SK-N-MC (cell line): ENCODE results near the gene CYB5R3.
A peak's percentile ranks its signal among the peaks of the same experiment; 100 is the strongest.

Experiments
- DNase-seq: peaks from one replicate; pipeline ENCODE4 v3.0.0-alpha.2; 2011; ENCODE audit warnings: low read depth, low spot score
- H3K27ac ChIP-seq: fragments of 200-600 bp; sonication (generic); 2 replicates; pipeline ENCODE4 v1.5.1; 2016; ENCODE audit warnings: mixed run types
- H3K36me3 ChIP-seq: fragments of 200-600 bp; sonication (generic); 2 replicates; pipeline ENCODE4 v1.6.1; 2017; ENCODE audit warnings: antibody characterized with exemption, low read length, mixed read lengths; ENCODE audit not compliant: insufficient read depth
- H3K4me3 ChIP-seq: fragments of 200-600 bp; sonication (generic); 2 replicates; pipeline ENCODE4 v1.5.1; 2016
- H3K9ac ChIP-seq: fragments of 200-600 bp; sonication (generic); 2 replicates; pipeline ENCODE4 v1.8.0; 2017; ENCODE audit warnings: mixed run types, mixed read lengths; ENCODE audit not compliant: insufficient read length
- H3K9me3 ChIP-seq: fragments of 200-600 bp; sonication (generic); 2 replicates; pipeline ENCODE4 v1.6.1; 2017; ENCODE audit warnings: low read depth, mild to moderate bottlenecking, antibody characterized with exemption, low read length, moderate library complexity, mixed read lengths
- EZH2 ChIP-seq: fragments of 200-600 bp; sonication (generic); IDR thresholded peaks from one replicate; pipeline ENCODE4 v1.6.1; 2017; ENCODE audit warnings: antibody characterized with exemption
- FOXP2 ChIP-seq: optimal IDR thresholded peaks from 2 replicates; pipeline ENCODE3; 2011; ENCODE audit warnings: mild to moderate bottlenecking, moderate library complexity; ENCODE audit not compliant: insufficient read depth; ENCODE audit errors: extremely low read length, control extremely low read depth
- POLR2AphosphoS5 ChIP-seq: IDR thresholded peaks from 2 replicates; pipeline ENCODE4 v1.6.1; 2012; ENCODE audit warnings: mild to moderate bottlenecking, low read depth, low read length, borderline replicate concordance

CYB5R3 gene

GRCh38 chr22:42630901-42631602, 18.1 kb downstream of the CYB5R3 start:
- no peak for DNase-seq
- TF ChIP-seq FOXP2 (no peak), EZH2 (no peak), POLR2AphosphoS5 (no peak)
- Histone ChIP-seq H3K27ac (no peak overlapping the region), H3K9me3 (no peaks in the 10 kb centered on the region), H3K4me3 (no peak overlapping the region), H3K36me3 (peaks cover 39% of the 10 kb centered on the region; the same call in 1 of the 2 replicates), H3K9ac (no peak overlapping the region)

GRCh38 chr22:42630211-42630610, 19.0 kb downstream of the CYB5R3 start:
- TF ChIP-seq EZH2: no peak
- TF ChIP-seq POLR2AphosphoS5: no peak
- TF ChIP-seq FOXP2: no peak
- Histone ChIP-seq H3K9me3 (no peaks in the 10 kb centered on the region), H3K4me3 (no peak overlapping the region), H3K36me3 (peaks cover 35% of the 10 kb centered on the region; the same call in 1 of the 2 replicates), H3K9ac (no peak overlapping the region), H3K27ac (no peak overlapping the region)
- no peak for DNase-seq

GRCh38 chr22:42627981-42628380, 21.2 kb downstream of the CYB5R3 start:
- no peaks in the 10 kb centered on the region for H3K9me3 ChIP-seq
- no peak overlapping the region for H3K4me3 ChIP-seq
- no peak overlapping the region for H3K9ac ChIP-seq
- no peak overlapping the region for H3K27ac ChIP-seq
- peaks cover 26% of the 10 kb centered on the region; the same call in 1 of the 2 replicates for H3K36me3 ChIP-seq
- no peak for TF ChIP-seq FOXP2
- no peak for TF ChIP-seq POLR2AphosphoS5
- TF ChIP-seq EZH2: no peak
- DNase-seq: no peak

- TF ChIP-seq FOXP2 (no peak), EZH2 (no peak)
- peaks cover 20% of the 10 kb centered on the region; the same call in 1 of the 2 replicates for H3K36me3 ChIP-seq
- H3K4me3 ChIP-seq: no peak overlapping the region
- no peak overlapping the region for H3K27ac ChIP-seq
- no peaks in the 10 kb centered on the region for H3K9me3 ChIP-seq
- DNase-seq: no peak
- no peak overlapping the region for H3K9ac ChIP-seq
Measured at GRCh38 chr22:42626951-42627625, 22.1 kb downstream of the CYB5R3 start.

- H3K36me3 ChIP-seq: peaks cover 20% of the 10 kb centered on the region; the same call in 1 of the 2 replicates
- DNase-seq: no peak
- no peak for TF ChIP-seq EZH2
- TF ChIP-seq POLR2AphosphoS5: no peak
- TF ChIP-seq FOXP2: no peak
Measured at GRCh38 chr22:42626431-42626830, 22.8 kb downstream of the CYB5R3 start.

GRCh38 chr22:42625416-42625815, 23.8 kb downstream of the CYB5R3 start:
- no peak overlapping the region for H3K27ac ChIP-seq
- H3K9me3 ChIP-seq: no peaks in the 10 kb centered on the region
- TF ChIP-seq POLR2AphosphoS5 (no peak), EZH2 (no peak), FOXP2 (no peak)
- no peak overlapping the region for H3K9ac ChIP-seq
- peaks cover 20% of the 10 kb centered on the region; the same call in 1 of the 2 replicates for H3K36me3 ChIP-seq
- no peak overlapping the region for H3K4me3 ChIP-seq
- no peak for DNase-seq

More at GRCh38 chr22:42626431-42626830, 22.8 kb downstream of the CYB5R3 start:
- no peaks in the 10 kb centered on the region for H3K9me3 ChIP-seq
- H3K4me3 ChIP-seq: no peak overlapping the region
- no peak overlapping the region for H3K27ac ChIP-seq
- no peak overlapping the region for H3K9ac ChIP-seq

- DNase-seq: no peak
- no peak for TF ChIP-seq FOXP2
- TF ChIP-seq EZH2: no peak
- TF ChIP-seq POLR2AphosphoS5: no peak
- no peak overlapping the region for H3K4me3 ChIP-seq
- no peak overlapping the region for H3K9ac ChIP-seq
- peaks cover 16% of the 10 kb centered on the region; the same call in 1 of the 2 replicates for H3K36me3 ChIP-seq
- H3K9me3 ChIP-seq: no peaks in the 10 kb centered on the region
- no peak overlapping the region for H3K27ac ChIP-seq
Measured at GRCh38 chr22:42624551-42625106, 24.6 kb downstream of the CYB5R3 start.

GRCh38 chr22:42623756-42624441, 25.3 kb downstream of the CYB5R3 start:
- H3K9ac ChIP-seq: no peak overlapping the region
- H3K4me3 ChIP-seq: no peak overlapping the region
- DNase-seq: no peak
- H3K9me3 ChIP-seq: no peaks in the 10 kb centered on the region
- no peak for TF ChIP-seq FOXP2
- no peak for TF ChIP-seq POLR2AphosphoS5
- TF ChIP-seq EZH2: no peak
- peaks cover 16% of the 10 kb centered on the region; the same call in 1 of the 2 replicates for H3K36me3 ChIP-seq
- peak overlapping the region; percentile 36; the same call in 1 of the 2 replicates for H3K27ac ChIP-seq
